CD4-positive, alpha-beta T cell (primary cell): Measurements from ENCODE around the gene RFPL3. TPM values are rescaled to one million over a fixed set of nuclear protein-coding genes. Genes with fewer than 3 reads are reported as not detected.

Experiments
- ATAC-seq: fragments of 200-7000 bp; cut with Tn5 transposase; one replicate; pipeline ENCODE4 v1.10.0; 2022; ENCODE audit warnings: mild to moderate bottlenecking; ENCODE audit not compliant: poor library complexity
- CTCF ChIA-PET: fragments of 350-600 bp; sonication (Branson Sonifier 250); formaldehyde crosslinking; loops from one replicate; lab custom pipeline; 2021; ENCODE audit warnings: antibody characterized with exemption, inconsistent platforms; lab: Charles Lee
- POLR2A ChIA-PET: fragments of 350-600 bp; sonication (Branson Sonifier 250); formaldehyde crosslinking; loops from one replicate; lab custom pipeline; 2021; ENCODE audit warnings: antibody characterized with exemption, inconsistent platforms; lab: Charles Lee
- DNase-seq, 14 experiments: peaks; one replicate each; pipeline ENCODE4 v3.0.0-alpha.2; 2013 to 2020; ENCODE audit warnings: mixed read lengths in 2 of 14
- H3K27ac ChIP-seq, 2 donors: one replicate each; pipeline versions ENCODE4 v1.5.1 to v1.7.0; 2013; ENCODE audit warnings: low read length in 2 of 2, low read depth in 1 of 2, mild to moderate bottlenecking in 1 of 2
- H3K27me3 ChIP-seq, 2 experiments: 1 replicate in 1 of 2; 2 replicates in 1 of 2; pipeline versions ENCODE4 v1.6.1 to v1.7.0; 2013; ENCODE audit warnings: low read length in 2 of 2, control low read depth in 1 of 2, mild to moderate bottlenecking in 1 of 2, moderate library complexity in 1 of 2; ENCODE audit not compliant: insufficient read depth in 2 of 2, control insufficient read depth in 1 of 2
- H3K36me3 ChIP-seq: one replicate; pipeline ENCODE4 v1.6.1; 2013; ENCODE audit warnings: low read length, control low read depth; ENCODE audit not compliant: insufficient read depth
- H3K4me1 ChIP-seq: one replicate; pipeline ENCODE4 v1.6.1; 2013; ENCODE audit warnings: low read length, control low read depth; ENCODE audit not compliant: insufficient read depth
- H3K4me3 ChIP-seq: one replicate; pipeline ENCODE4 v1.5.1; 2013; ENCODE audit warnings: mild to moderate bottlenecking, low read length, moderate library complexity
- H3K9me3 ChIP-seq, 2 experiments: 1 replicate in 1 of 2; 2 replicates in 1 of 2; pipeline versions ENCODE4 v1.6.1 to v1.7.0; 2013; ENCODE audit warnings: low read length in 2 of 2, mild to moderate bottlenecking in 2 of 2, control low read depth in 1 of 2, moderate library complexity in 1 of 2; ENCODE audit not compliant: control insufficient read depth in 1 of 2, insufficient read depth in 1 of 2
- H3K27ac Mint-ChIP-seq: one replicate; pipeline ENCODE4 v1.8.0; 2020; ENCODE audit warnings: mixed read lengths
- H3K27me3 Mint-ChIP-seq: one replicate; pipeline ENCODE4 v1.8.0; 2021; ENCODE audit warnings: mixed read lengths
- H3K36me3 Mint-ChIP-seq: one replicate; pipeline ENCODE4 v1.8.0; 2021; ENCODE audit warnings: low read depth, mixed read lengths
- H3K4me1 Mint-ChIP-seq: one replicate; pipeline ENCODE4 v1.8.0; 2021; ENCODE audit warnings: low read depth, mixed read lengths
- H3K4me3 Mint-ChIP-seq: one replicate; pipeline ENCODE4 v1.8.0; 2020; ENCODE audit warnings: mild to moderate bottlenecking, mixed read lengths
- H3K9me3 Mint-ChIP-seq: one replicate; pipeline ENCODE4 v1.8.0; 2020; ENCODE audit warnings: mixed read lengths
- intact Hi-C, 2 experiments: fragments of 100-400 bp; cut with DNase I in 1 of 2; cut with micrococcal nuclease in 1 of 2; formaldehyde crosslinking; loops; one replicate each; pipeline versions ENCODE4 v1.15.1 to v1.9.0; 2023 to 2025; cut with DNase I, micrococcal nuclease
- total RNA-seq, 174 experiments: library from RNA in 2 of 174; stranded (reverse) in 2 of 174; gene quantifications; one replicate each; pipeline ENCODE4 v1.2.3 and lab custom pipeline; 2021 to 2026
- TF ChIP-seq, protein P1 (sequence below): fragments of 200-600 bp; IDR thresholded peaks from one replicate; pipeline ENCODE4 v1.8.0; 2022; ENCODE audit warnings: antibody characterized with exemption, mild to moderate bottlenecking

RFPL3 gene
- total RNA-seq, 2 experiments from 2014 or later: not detected

- H3K27ac ChIP-seq: no peak overlapping the region
- intact Hi-C loops: no loop called here
- ATAC-seq (no peak), DNase-seq (no peak)
- Mint-ChIP-seq H3K27ac (no peak overlapping the region), H3K4me3 (no peak overlapping the region), H3K9me3 (no peaks in the 10 kb centered on the region), H3K36me3 (no peaks in the 10 kb centered on the region), H3K27me3 (peaks cover 6% of the 10 kb centered on the region), H3K4me1 (no peaks in the 10 kb centered on the region)
- no peaks in the 10 kb centered on the region for H3K4me1 ChIP-seq
- H3K9me3 ChIP-seq: peaks cover 0 to 13% of the 10 kb centered on the region in 2 experiments
- no peaks in the 10 kb centered on the region for H3K36me3 ChIP-seq
- TF ChIP-seq, protein P1, sequence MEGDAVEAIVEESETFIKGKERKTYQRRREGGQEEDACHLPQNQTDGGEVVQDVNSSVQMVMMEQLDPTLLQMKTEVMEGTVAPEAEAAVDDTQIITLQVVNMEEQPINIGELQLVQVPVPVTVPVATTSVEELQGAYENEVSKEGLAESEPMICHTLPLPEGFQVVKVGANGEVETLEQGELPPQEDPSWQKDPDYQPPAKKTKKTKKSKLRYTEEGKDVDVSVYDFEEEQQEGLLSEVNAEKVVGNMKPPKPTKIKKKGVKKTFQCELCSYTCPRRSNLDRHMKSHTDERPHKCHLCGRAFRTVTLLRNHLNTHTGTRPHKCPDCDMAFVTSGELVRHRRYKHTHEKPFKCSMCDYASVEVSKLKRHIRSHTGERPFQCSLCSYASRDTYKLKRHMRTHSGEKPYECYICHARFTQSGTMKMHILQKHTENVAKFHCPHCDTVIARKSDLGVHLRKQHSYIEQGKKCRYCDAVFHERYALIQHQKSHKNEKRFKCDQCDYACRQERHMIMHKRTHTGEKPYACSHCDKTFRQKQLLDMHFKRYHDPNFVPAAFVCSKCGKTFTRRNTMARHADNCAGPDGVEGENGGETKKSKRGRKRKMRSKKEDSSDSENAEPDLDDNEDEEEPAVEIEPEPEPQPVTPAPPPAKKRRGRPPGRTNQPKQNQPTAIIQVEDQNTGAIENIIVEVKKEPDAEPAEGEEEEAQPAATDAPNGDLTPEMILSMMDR: no peak
- CTCF ChIA-PET: no interaction called here
- H3K27me3 ChIP-seq: peaks cover 0 to 6% of the 10 kb centered on the region in 2 experiments
- H3K4me3 ChIP-seq: no peak overlapping the region
- POLR2A ChIA-PET: no interaction called here
Observed at GRCh38 chr22:32327596-32328171, 30.0 kb upstream of the RFPL3 start.

GRCh38 chr22:32328306-32329201, 29.1 kb upstream of the RFPL3 start:
- Mint-ChIP-seq H3K4me1 (no peaks in the 10 kb centered on the region), H3K27ac (no peak overlapping the region), H3K36me3 (no peaks in the 10 kb centered on the region), H3K4me3 (no peak overlapping the region), H3K27me3 (peaks cover 12% of the 10 kb centered on the region), H3K9me3 (no peaks in the 10 kb centered on the region)
- TF ChIP-seq, protein P1: no peak
- POLR2A ChIA-PET: no interaction called here
- intact Hi-C loops: no loop called here
- H3K27ac ChIP-seq: no peak overlapping the region
- H3K9me3 ChIP-seq: peaks cover 0 to 13% of the 10 kb centered on the region in 2 experiments
- H3K27me3 ChIP-seq: peaks cover 0 to 6% of the 10 kb centered on the region in 2 experiments
- DNase-seq: no peak
- CTCF ChIA-PET: no interaction called here
- H3K4me3 ChIP-seq: no peak overlapping the region
- ATAC-seq: no peak
- no peaks in the 10 kb centered on the region for H3K36me3 ChIP-seq
- H3K4me1 ChIP-seq: no peaks in the 10 kb centered on the region

- CTCF ChIA-PET: no interaction called here
Observed at GRCh38 chr22:32329202-32329645, 28.4 kb upstream of the RFPL3 start.

More at GRCh38 chr22:32329202-32329645, 28.4 kb upstream of the RFPL3 start:
- Mint-ChIP-seq H3K27ac (no peak overlapping the region), H3K4me1 (no peaks in the 10 kb centered on the region), H3K27me3 (peaks cover 19% of the 10 kb centered on the region), H3K9me3 (no peaks in the 10 kb centered on the region), H3K36me3 (no peaks in the 10 kb centered on the region), H3K4me3 (no peak overlapping the region)
- TF ChIP-seq, protein P1: no peak
- intact Hi-C loops: no loop called here
- POLR2A ChIA-PET: no interaction called here
- H3K27ac ChIP-seq: no peak overlapping the region
- no peak for ATAC-seq
- H3K9me3 ChIP-seq: peaks cover 0 to 13% of the 10 kb centered on the region in 2 experiments
- H3K27me3 ChIP-seq: peaks cover 0 to 8% of the 10 kb centered on the region in 2 experiments
- no peak overlapping the region for H3K4me3 ChIP-seq
- no peaks in the 10 kb centered on the region for H3K36me3 ChIP-seq
- no peaks in the 10 kb centered on the region for H3K4me1 ChIP-seq
- DNase-seq: no peak
